Duodenal mucosa (tissue), 2 donors: ENCODE results near the gene CIB2.
"Not testable (repeated sequence)": the region's sequence is repeated elsewhere in the genome, so short reads cannot be mapped to it uniquely, and the experiment has no call there.

Source experiments
- H3K27ac ChIP-seq: one replicate; pipeline ENCODE4 v1.7.0; 2013; ENCODE audit warnings: low read depth, low read length
- H3K27me3 ChIP-seq, 2 donors: one replicate each; pipeline ENCODE4 v1.7.0; 2013; ENCODE audit warnings: low read length in 2 of 2, control low read depth in 1 of 2; ENCODE audit not compliant: insufficient read depth in 2 of 2, control insufficient read depth in 1 of 2
- H3K36me3 ChIP-seq, 2 donors: one replicate each; pipeline ENCODE4 v1.7.0; 2013; ENCODE audit warnings: low read length in 2 of 2, control low read depth in 1 of 2; ENCODE audit not compliant: insufficient read depth in 2 of 2, control insufficient read depth in 1 of 2
- H3K4me1 ChIP-seq, 2 donors: one replicate each; pipeline ENCODE4 v1.7.0; 2013; ENCODE audit warnings: low read length in 2 of 2, control low read depth in 1 of 2; ENCODE audit not compliant: insufficient read depth in 2 of 2, control insufficient read depth in 1 of 2
- H3K4me3 ChIP-seq, 2 donors: one replicate each; pipeline ENCODE4 v1.7.0; 2013; ENCODE audit warnings: low read length in 2 of 2, low read depth in 1 of 2
- H3K9ac ChIP-seq, 2 donors: one replicate each; pipeline ENCODE4 v1.7.0; 2013; ENCODE audit warnings: low read length in 2 of 2, low read depth in 1 of 2
- H3K9me3 ChIP-seq, 2 donors: one replicate each; pipeline ENCODE4 v1.7.0; 2013; ENCODE audit warnings: low read length in 2 of 2, control low read depth in 1 of 2; ENCODE audit not compliant: control insufficient read depth in 1 of 2

The CIB2 gene

DNA sequence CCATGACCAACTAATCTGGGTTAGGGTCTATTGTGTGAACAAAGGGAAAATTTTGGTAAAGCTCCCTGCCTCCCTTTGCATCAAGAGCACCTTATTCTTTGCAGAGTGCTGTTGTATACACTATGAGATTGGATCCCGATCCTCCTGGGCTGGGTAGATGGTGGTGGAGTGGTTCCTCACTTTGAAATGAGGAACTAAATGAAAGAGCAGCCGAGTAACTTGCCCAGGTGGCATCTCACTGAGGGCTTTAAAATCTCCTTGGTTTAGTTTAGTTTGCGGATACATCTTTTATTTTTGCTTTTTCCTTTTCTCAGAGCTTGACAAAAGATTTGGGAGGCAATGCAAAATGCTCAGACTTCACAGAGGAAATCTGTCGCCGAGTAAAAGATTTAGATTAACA, 37.4 kb upstream of the CIB2 start:
- H3K9ac ChIP-seq, result no peak overlapping the region
- H3K27me3 ChIP-seq, result no peaks in the 10 kb centered on the region
- H3K4me3 ChIP-seq, result no peak overlapping the region
- H3K9me3 ChIP-seq, result no peaks in the 10 kb centered on the region
- peaks cover 50 to 81% of the 10 kb centered on the region in 2 donors for H3K36me3 ChIP-seq
- H3K4me1 ChIP-seq, result peaks cover 0 to 8% of the 10 kb centered on the region in 2 donors
- no peak overlapping the region for H3K27ac ChIP-seq

DNA sequence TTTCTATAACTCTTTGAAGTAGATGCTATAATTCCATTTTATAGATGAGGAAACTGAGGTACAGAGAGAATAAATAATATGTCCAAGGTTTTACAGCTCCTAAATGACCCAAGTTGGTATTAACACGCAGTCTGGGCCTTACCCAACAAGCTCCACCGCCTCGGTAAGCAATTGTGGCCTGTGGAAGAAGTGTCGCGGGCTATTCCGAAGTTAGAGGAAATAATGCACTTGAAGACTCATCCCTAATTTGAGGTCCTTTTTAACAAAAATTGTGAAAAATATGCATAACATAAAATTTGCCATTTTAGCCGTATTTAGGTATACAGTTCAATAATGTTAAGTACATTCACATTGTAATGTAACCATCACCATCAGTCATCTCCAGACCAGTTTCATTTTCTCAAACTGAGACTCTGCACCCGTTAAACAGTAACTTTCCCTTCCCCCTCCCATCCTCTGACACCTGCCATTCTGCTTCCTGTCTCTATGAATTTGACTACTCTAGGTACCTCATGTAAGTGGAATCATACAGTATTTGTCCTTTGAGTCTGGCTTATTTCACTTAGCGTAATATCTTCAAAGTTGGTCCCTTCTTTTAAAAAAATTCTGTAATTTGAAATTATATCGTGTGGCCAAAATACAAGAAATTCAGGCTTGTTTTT, 36.1 kb upstream of the CIB2 start:
- no peak overlapping the region for H3K9ac ChIP-seq
- no peaks in the 10 kb centered on the region for H3K9me3 ChIP-seq
- no peak overlapping the region for H3K27ac ChIP-seq
- no peaks in the 10 kb centered on the region for H3K27me3 ChIP-seq
- peaks cover 0 to 7% of the 10 kb centered on the region in 2 donors for H3K4me1 ChIP-seq
- peaks cover 45 to 87% of the 10 kb centered on the region in 2 donors for H3K36me3 ChIP-seq
- H3K4me3 ChIP-seq, result no peak overlapping the region

DNA sequence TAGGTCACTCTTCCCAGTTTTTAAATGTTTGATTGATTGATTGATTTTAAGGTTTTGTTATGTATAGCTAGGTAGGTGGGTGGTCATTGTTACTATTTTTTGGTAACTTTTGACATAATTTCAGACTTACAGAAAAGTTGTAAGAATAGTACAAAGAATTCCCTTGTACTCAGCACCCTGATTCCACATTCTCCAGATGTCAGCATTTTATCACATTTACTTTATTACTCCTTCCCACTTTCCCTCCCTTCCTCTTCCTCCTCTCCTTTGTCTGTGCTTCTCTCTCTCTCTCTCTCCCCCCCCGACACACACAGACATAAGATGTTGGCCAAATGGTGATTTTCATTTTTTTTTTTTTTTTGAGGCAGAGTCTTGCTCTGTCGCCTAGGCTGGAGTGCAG, 32.8 kb upstream of the CIB2 start:
- H3K9ac ChIP-seq, result no peak overlapping the region
- peaks cover 40 to 82% of the 10 kb centered on the region in 2 donors for H3K36me3 ChIP-seq

DNA sequence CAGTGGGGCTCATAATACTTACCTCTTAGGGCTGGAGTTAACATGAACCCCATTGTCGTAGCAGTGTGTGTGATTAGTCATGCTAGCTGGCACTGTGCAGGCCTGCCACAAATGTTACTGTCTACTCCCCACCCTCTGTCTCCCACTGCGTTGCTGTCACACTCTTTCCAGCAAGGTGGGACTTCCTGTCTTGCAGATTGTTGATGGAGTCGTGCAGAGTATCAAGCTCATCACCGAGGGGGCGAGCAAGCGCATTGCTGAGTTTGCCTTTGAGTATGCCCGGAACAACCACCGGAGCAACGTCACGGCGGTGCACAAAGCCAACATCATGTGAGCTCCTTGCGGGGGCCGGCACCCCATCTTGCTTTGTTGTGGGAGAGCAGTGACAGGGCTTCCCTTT, 30.8 kb upstream of the CIB2 start:
- peaks cover 33 to 74% of the 10 kb centered on the region in 2 donors for H3K36me3 ChIP-seq
- no peaks in the 10 kb centered on the region for H3K27me3 ChIP-seq
- no peak overlapping the region for H3K27ac ChIP-seq
- H3K4me3 ChIP-seq, result no peak overlapping the region
- H3K9me3 ChIP-seq, result no peaks in the 10 kb centered on the region
- H3K9ac ChIP-seq, result no peak overlapping the region
- no peaks in the 10 kb centered on the region for H3K4me1 ChIP-seq

More for the DNA sequence above, 32.8 kb upstream of the CIB2 start:
- H3K27me3 ChIP-seq, result no peaks in the 10 kb centered on the region
- no peaks in the 10 kb centered on the region for H3K4me1 ChIP-seq
- H3K27ac ChIP-seq, result no peak overlapping the region
- no peak overlapping the region for H3K4me3 ChIP-seq
- H3K9me3 ChIP-seq, result no peaks in the 10 kb centered on the region

DNA sequence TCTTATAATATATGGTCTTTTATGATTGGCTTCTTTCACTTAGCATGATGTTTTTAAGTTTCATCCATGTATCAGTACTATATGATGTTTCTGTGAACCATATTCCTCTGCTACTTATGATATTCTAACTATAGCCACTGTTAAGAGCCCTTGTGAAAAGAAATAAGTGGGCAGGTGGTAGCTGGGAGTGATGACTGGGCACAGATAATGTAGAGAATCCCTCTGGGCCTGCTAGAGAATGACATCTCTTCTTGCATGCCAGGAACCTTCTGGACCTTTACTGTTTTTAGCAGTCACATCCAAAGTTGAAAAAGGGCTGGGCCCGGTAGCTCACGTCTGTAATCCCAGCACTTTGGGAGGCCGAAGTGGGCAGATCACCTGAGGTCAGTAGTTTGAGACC, 28.1 kb upstream of the CIB2 start:
- Histone ChIP-seq H3K27me3 (no peaks in the 10 kb centered on the region), H3K9ac (no peak overlapping the region), H3K9me3 (no peaks in the 10 kb centered on the region), H3K4me3 (no peak overlapping the region), H3K27ac (no peak overlapping the region), H3K4me1 (no peaks in the 10 kb centered on the region), H3K36me3 (peaks cover 17 to 65% of the 10 kb centered on the region in 2 donors)

DNA sequence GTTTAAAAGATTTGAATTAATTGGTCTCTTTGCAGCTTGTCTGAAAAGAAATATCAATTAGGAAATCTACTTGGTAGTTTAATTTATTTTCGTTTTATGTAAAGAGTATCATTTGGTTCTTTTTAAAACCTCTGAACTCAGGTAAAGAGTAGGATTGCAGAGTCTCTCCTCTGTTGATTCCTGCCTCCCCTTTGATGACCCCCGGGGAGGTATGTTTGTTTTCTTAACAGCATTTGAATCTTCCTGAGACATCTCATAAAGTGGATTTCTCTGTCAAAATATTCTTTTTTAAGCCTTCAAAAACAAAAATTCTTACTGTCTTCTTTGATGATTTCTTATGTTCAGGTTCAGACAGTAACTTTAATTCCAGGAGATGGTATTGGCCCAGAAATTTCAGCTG, 26.0 kb upstream of the CIB2 start:
- Histone ChIP-seq H3K9ac (no peak overlapping the region), H3K4me1 (no peaks in the 10 kb centered on the region), H3K4me3 (no peak overlapping the region), H3K27me3 (no peaks in the 10 kb centered on the region), H3K9me3 (no peaks in the 10 kb centered on the region), H3K36me3 (peaks cover 11 to 45% of the 10 kb centered on the region in 2 donors), H3K27ac (no peak overlapping the region)

DNA sequence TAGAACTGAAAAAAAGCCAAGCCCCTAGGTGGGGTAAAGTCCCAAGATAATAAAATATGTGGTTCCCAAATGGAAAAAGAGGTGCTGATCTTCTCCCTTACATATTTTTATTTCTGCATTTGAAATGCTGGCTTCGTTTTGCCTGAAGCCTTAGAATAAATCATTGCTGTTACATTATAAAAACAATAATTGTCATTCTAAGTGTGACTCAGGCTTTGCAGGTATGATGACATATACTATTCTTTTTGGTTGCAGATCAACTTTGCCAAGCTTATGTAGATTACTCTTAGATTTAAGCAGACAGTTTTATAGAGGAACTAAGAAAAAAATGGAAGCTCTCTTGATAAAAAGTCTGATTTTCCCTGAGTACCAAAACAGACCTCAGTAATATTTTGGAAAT, 25.4 kb upstream of the CIB2 start:
- no peaks in the 10 kb centered on the region for H3K27me3 ChIP-seq
- H3K4me1 ChIP-seq, result no peaks in the 10 kb centered on the region
- peaks cover 6 to 40% of the 10 kb centered on the region in 2 donors for H3K36me3 ChIP-seq
- no peak overlapping the region for H3K9ac ChIP-seq
- no peak overlapping the region for H3K27ac ChIP-seq
- no peak overlapping the region for H3K4me3 ChIP-seq
- H3K9me3 ChIP-seq, result no peaks in the 10 kb centered on the region

DNA sequence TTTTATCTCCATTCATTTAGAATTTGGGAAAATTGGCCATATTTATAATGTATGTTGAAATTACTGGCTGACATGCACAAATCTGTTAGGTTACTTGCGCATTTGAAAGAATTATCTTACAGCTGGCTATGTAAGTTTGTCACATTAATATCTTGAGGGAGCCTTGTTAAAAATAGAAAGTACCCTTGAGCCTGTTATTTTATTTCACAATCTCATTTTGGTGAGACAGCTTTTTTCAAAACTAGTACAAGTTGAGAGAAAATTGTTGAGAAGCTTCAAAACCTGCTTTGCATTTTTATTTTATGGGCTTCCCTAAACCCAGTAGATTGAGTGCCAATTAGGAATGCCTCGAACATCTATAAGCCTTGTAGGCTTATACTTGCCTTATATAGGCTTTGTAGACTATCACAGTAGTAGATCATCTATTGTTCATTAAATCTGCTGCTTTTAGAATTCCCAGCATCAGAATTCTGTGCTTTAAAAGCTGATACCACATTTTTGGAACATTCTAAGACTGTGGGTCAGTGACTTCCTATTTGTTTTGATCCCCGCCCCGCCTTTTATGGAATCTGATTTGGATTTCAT, 24.2 kb upstream of the CIB2 start:
- Histone ChIP-seq H3K27me3 (no peaks in the 10 kb centered on the region), H3K9ac (no peak overlapping the region), H3K36me3 (peaks cover 0 to 28% of the 10 kb centered on the region in 2 donors), H3K4me3 (no peak overlapping the region), H3K27ac (no peak overlapping the region), H3K4me1 (peaks cover 4 to 7% of the 10 kb centered on the region in 2 donors), H3K9me3 (no peaks in the 10 kb centered on the region)

DNA sequence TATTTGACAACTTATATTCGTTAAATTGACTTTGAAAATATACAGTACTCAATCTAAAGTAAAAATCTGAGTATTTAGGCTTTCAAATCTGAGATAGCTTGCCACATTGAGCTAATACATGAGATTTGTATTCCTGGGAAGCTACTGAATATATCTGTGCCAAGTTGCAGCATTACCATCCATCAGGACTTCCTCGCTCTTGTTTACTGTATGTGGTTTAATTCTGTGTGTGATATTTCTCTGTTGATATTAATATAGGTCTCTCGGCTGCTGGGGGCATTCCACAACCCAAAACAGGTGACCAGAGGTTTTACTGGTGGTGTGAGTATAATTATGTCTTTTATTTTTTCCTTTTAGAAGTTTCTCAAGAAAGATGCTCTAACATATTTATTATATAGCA, 23.7 kb upstream of the CIB2 start:
- Histone ChIP-seq H3K4me3 (no peak overlapping the region), H3K27me3 (no peaks in the 10 kb centered on the region), H3K9me3 (no peaks in the 10 kb centered on the region), H3K36me3 (peaks cover 0 to 26% of the 10 kb centered on the region in 2 donors), H3K27ac (no peak overlapping the region), H3K4me1 (peaks cover 8 to 12% of the 10 kb centered on the region in 2 donors), H3K9ac (no peak overlapping the region)

DNA sequence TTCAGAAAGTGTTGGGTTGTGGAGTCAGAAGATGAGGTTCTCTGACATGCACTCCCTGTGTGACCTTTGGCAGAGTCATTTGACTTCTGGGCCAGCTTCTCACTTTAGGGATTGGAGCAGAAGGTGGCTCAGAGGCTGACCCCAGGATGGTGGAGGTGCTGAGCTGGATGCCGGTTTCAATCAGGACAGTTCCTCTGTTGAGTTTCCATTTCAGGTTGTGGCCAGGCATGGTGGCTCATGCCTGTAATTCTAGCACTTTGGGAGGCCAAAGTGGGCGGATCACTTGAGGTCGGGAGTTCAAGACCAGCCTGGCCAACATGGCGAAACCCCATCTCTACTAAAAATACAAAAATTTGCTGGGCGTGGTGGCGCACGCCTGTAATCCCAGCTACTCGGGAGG, 19.8 kb upstream of the CIB2 start:
- peak overlapping the region; percentile 14 to 71 for H3K4me3 ChIP-seq
- H3K27ac ChIP-seq, result not testable (repeated sequence)

More for the DNA sequence above, 19.8 kb upstream of the CIB2 start:
- H3K4me1 ChIP-seq, result peaks cover 26 to 35% of the 10 kb centered on the region in 2 donors
- not testable (repeated sequence) for H3K27me3 ChIP-seq, H3K36me3 ChIP-seq, H3K9me3 ChIP-seq, H3K9ac ChIP-seq
